Uterus (tissue), 2 donors: ENCODE results near the gene PPCDC.

ENCODE experiments used
- CTCF ChIP-seq, 4 experiments: fragments of 200-600 bp in 2 of 4; fragments of 450-650 bp in 2 of 4; sonication (generic) in 2 of 4; IDR thresholded peaks; one replicate each; pipeline ENCODE4 v1.5.1; 2016 to 2019; ENCODE audit warnings: antibody characterized with exemption in 4 of 4, mild to moderate bottlenecking in 2 of 4, moderate library complexity in 1 of 4
- POLR2A ChIP-seq, 2 donors: fragments of 450-650 bp; IDR thresholded peaks; one replicate each; pipeline ENCODE4 v1.6.1; 2016; ENCODE audit warnings: antibody characterized with exemption in 2 of 2, mild to moderate bottlenecking in 1 of 2, moderate library complexity in 1 of 2

GRCh38 chr15:75064846-75065245, 41.5 kb downstream of the PPCDC start:
- no peak for TF ChIP-seq POLR2A (IDR thresholded peaks at IDR 0.05)
- no peak for TF ChIP-seq CTCF (IDR thresholded peaks at IDR 0.05)
